GM18505 (cell line): Measurements from ENCODE around the gene CCND3.
"Not testable (repeated sequence)": the region's sequence is repeated elsewhere in the genome, so short reads cannot be mapped to it uniquely, and the experiment has no call there.

Experiments used
- ATAC-seq: cut with Tn5 transposase; IDR thresholded peaks from one replicate; pipeline ENCODE4 v1.9.1; 2021; ENCODE audit not compliant: unreplicated experiment
- POLR2A ChIP-seq: IDR thresholded peaks from 4 replicates; pipeline ENCODE4 v1.6.1; 2011; ENCODE audit warnings: borderline replicate concordance; ENCODE audit not compliant: insufficient read depth, insufficient read length; ENCODE audit errors: extremely low read depth

CCND3 gene

GRCh38 chr6:41964201-41964887 is 22.7 kb upstream of the CCND3 start:
- no peak for ATAC-seq
- no peak for TF ChIP-seq POLR2A

- no peak for ATAC-seq
- no peak for TF ChIP-seq POLR2A
These were observed 21.8 kb upstream of the CCND3 start for GRCh38 chr6:41963371-41963770.

- no peak for TF ChIP-seq POLR2A
- ATAC-seq, result no peak
These were observed 18.4 kb upstream of the CCND3 start for GRCh38 chr6:41960028-41960427.

GRCh38 chr6:41958022-41958856 is 16.6 kb upstream of the CCND3 start:
- ATAC-seq, result no peak

GRCh38 chr6:41957117-41957516 is 15.5 kb upstream of the CCND3 start:
- no peak for ATAC-seq
- TF ChIP-seq POLR2A, result no peak

More at GRCh38 chr6:41958022-41958856, 16.6 kb upstream of the CCND3 start:
- no peak for TF ChIP-seq POLR2A

GRCh38 chr6:41955412-41955811 is 13.8 kb upstream of the CCND3 start:
- TF ChIP-seq POLR2A, result no peak
- ATAC-seq, result no peak

GRCh38 chr6:41954668-41955067 is 13.1 kb upstream of the CCND3 start:
- no peak for ATAC-seq
- no peak for TF ChIP-seq POLR2A

- no peak for ATAC-seq
These were observed 6.1 kb upstream of the CCND3 start for GRCh38 chr6:41947581-41948220.

DNA sequence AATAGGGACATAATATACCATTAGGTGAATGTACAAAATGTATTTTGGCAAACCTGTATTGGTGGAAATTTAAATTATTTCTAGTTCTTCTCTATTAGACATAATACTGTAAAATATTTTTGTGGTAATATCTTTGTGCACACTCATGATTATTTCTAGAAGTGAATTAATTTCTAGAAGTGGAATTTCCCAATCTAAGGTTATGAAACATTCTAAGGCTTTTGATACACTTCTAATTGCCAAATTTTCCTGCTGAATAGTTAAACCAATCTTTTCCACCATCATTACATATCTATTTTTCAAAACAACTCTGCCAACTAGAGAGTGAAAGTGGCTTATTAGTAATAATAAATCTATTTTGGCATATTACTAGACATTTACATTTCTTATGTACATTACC is 1.8 kb upstream of the CCND3 start:
- no peak for ATAC-seq
- TF ChIP-seq POLR2A, result no peak

More at GRCh38 chr6:41947581-41948220, 6.1 kb upstream of the CCND3 start:
- TF ChIP-seq POLR2A, result no peak

DNA sequence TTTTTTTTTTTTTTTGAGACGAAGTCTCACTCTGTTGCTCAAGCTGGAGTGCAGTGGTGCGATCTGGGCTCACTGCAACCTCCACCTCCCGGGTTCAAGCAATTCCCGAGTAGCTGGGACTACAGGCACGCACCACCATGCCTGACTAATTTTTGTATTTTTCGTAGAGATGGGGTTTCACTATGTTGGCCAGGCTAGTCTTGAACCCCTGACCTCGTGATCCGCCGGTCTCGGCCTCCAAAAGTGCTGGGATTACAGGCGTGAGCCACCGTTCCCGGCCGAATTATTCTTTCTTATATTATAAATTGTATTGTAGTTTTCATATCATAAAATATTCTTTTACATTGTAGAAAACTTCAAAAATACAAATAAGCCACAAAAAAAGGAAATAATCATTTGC is 1.3 kb upstream of the CCND3 start:
- ATAC-seq, result not testable (repeated sequence)

DNA sequence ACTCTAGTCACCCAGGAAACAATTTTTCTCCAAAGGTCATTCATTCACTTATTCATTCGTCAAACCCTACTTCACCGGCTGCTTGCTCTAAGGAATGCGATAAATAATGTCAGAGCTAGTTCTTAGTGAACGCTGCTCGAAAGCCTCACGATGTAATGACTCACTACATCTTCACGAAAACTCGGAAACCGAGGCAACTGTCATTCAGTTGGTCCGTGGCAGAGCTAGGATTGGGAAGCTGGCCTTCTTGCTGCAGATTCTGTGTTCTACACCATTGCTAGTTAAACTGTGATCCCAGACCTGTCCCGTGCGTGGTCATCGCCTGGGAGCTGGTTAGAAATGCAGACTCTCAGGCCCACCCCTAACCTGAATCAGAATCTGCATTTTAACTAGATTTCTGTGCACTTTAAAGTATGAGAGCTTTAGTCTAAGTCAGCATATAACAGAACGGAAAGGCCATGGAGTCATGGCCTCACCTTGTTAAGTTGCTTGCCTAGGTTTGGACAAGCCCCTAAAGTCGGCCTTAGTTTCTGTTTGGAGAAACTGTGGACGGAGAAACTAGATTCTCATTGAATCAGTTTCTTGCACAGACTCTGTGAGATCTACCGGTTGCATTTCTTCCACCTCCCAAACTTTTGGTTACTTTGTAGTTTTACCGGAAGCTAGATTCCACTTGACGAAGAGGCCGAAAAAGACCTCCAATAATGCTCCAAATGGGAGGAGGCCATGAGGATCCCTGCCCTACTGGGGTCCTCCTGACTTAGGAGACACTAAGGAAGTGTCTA is 651 bp upstream of the CCND3 start:
- ATAC-seq, result no peak
- TF ChIP-seq POLR2A, result no peak

GRCh38 chr6:41940759-41941279 is 789 bp downstream of the CCND3 start:
- ATAC-seq, result no peak
- TF ChIP-seq POLR2A, result peak; percentile 11
